IPS-15b (cell line): ENCODE data around the gene TUBGCP2.
A peak's percentile ranks its signal among the peaks of the same experiment; 100 is the strongest.

Experiments
- H3K27me3 ChIP-seq: one replicate; pipeline ENCODE4 v1.6.1; 2013; ENCODE audit warnings: low read length; ENCODE audit not compliant: control insufficient read depth, insufficient read depth
- H3K36me3 ChIP-seq: one replicate; pipeline ENCODE4 v1.6.1; 2013; ENCODE audit warnings: low read length; ENCODE audit not compliant: control insufficient read depth, insufficient read depth
- H3K4me1 ChIP-seq: one replicate; pipeline ENCODE4 v1.6.1; 2013; ENCODE audit warnings: mild to moderate bottlenecking, low read length; ENCODE audit not compliant: control insufficient read depth, insufficient read depth
- H3K4me3 ChIP-seq: one replicate; pipeline ENCODE4 v1.5.1; 2013; ENCODE audit warnings: low read depth, low read length
- H3K9ac ChIP-seq: one replicate; pipeline ENCODE4 v1.6.1; 2013; ENCODE audit warnings: low read depth, mild to moderate bottlenecking, low read length
- H3K9me3 ChIP-seq: one replicate; pipeline ENCODE4 v1.6.1; 2013; ENCODE audit warnings: mild to moderate bottlenecking, low read length; ENCODE audit not compliant: control insufficient read depth, insufficient read depth

Gene TUBGCP2

GRCh38 chr10:133230387-133231195, 78.1 kb downstream of the TUBGCP2 start:
- H3K27me3 ChIP-seq = peaks cover 18% of the 10 kb centered on the region
- no peaks in the 10 kb centered on the region for H3K9me3 ChIP-seq
- H3K9ac ChIP-seq = no peak overlapping the region
- peaks cover 2% of the 10 kb centered on the region for H3K36me3 ChIP-seq
- peak overlapping the region; percentile 62 for H3K4me3 ChIP-seq
- peaks cover 2% of the 10 kb centered on the region for H3K4me1 ChIP-seq

- Histone ChIP-seq H3K9me3 (no peaks in the 10 kb centered on the region), H3K4me3 (peak within 1 kb of the TSS; percentile 66), H3K27me3 (peaks cover 16% of the 10 kb centered on the region), H3K36me3 (peaks cover 5% of the 10 kb centered on the region), H3K9ac (peak within 1 kb of the TSS; percentile 65), H3K4me1 (peaks cover 2% of the 10 kb centered on the region)
These were observed 78.7 kb downstream of the TUBGCP2 start, which contains the start of gene UTF1 for GRCh38 chr10:133230044-133230361. TSS of gene UTF1 (plus strand) at chr10:133230217. CDS start at chr10:133230289, 72 bp downstream.

GRCh38 chr10:133229265-133230043, 79.2 kb downstream of the TUBGCP2 start:
- Histone ChIP-seq H3K4me1 (peaks cover 2% of the 10 kb centered on the region), H3K27me3 (peaks cover 16% of the 10 kb centered on the region), H3K4me3 (peak overlapping the region; percentile 66), H3K9me3 (no peaks in the 10 kb centered on the region), H3K9ac (peak overlapping the region; percentile 4), H3K36me3 (peaks cover 5% of the 10 kb centered on the region)
